ENCODE results near the gene MICA.
"Not testable (repeated sequence)": the region's sequence is repeated elsewhere in the genome, so short reads cannot be mapped to it uniquely, and the experiment has no call there.

Gene MICA

GRCh38 chr6:31381666-31382065 lies 21.7 kb upstream of the MICA start:
- in situ Hi-C loops (cut with HindIII; ENCODE audit: low sequenced_read_pairs) = no loop called here

DNA sequence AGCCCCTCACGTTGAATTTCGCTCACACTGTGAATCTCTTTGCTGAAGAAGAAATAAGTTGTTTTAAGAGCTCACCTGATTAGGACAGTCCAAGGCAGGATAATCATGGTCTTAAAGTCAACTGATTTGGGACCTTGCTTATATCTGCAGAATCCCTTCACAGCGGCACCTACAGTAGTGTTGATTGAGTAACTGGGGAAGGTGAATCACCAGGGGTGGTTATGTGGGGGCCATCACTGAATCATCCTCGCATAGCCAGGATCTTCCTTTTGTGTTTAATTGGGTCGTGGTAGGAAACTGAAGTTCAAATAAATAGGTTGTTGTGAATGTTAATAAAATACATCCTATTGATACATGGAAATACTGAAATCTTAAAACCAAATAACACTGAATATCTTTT lies 20.2 kb upstream of the MICA start:
- in situ Hi-C loops (cut with HindIII; ENCODE audit: low sequenced_read_pairs) = no loop called here

- in situ Hi-C loops (cut with HindIII; ENCODE audit: low sequenced_read_pairs) = no loop called here
These were observed 18.4 kb upstream of the MICA start for GRCh38 chr6:31385041-31385440.

DNA sequence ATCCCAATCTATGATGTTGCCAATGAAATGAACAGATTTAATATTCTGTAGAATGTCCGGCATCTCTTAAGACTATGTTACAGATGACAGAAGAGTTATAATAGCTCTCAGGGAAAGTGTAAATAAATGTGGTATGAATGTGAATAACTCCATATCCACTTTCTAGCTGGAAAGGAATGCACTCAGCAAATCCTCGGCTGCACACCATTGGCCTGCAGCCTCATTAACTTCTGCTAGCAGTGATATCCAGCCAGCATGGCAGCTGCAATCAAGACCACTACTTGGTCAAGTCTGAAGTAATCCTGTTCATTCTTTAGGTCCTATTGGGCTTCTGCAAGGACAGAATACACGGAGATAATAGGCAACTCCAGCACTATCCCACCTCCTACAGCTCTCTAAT lies 17.3 kb upstream of the MICA start:
- in situ Hi-C loops (cut with HindIII; ENCODE audit: low sequenced_read_pairs) = no loop called here

DNA sequence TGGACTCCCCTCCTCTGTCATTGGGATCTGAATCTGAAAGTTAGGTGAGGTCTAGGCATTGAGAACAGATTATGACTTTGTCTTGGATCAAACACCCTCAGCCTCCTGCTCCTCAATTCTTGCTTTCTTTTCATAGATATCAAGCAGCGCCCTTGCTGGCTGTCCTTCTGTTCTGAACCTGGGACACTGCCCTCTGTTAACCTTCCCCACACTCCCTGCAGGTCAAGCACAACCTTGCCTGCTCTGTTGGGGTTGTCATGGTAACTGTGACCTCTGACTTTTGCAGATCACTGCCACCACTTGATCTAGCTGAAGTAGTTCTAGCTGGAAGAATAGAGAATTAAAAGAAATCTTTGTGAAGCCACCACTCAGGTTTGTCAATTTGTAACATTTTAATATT lies 16.4 kb upstream of the MICA start:
- in situ Hi-C loops (cut with HindIII; ENCODE audit: low sequenced_read_pairs) = no loop called here

GRCh38 chr6:31388916-31389801 lies 14.2 kb upstream of the MICA start:
- in situ Hi-C loops (cut with HindIII; ENCODE audit: low sequenced_read_pairs) = not testable (repeated sequence)

DNA sequence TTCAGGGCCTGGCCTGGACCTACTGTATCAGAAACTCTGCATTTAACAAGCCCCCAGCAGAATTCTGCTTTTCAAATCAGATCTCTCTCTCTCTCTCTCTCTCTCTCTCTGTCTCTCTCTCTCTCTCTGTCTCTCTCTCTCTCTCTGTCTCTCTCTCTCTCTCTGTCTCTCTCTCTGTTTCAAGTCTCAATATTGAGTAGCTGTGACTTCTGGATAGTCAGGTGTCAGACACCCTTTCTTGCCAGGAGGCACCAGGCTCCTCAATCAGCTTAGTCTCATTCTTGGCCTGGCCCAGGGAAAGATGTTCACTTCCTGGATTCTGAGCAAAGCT lies 13.6 kb upstream of the MICA start:
- in situ Hi-C loops (cut with HindIII; ENCODE audit: low sequenced_read_pairs) = not testable (repeated sequence)

DNA sequence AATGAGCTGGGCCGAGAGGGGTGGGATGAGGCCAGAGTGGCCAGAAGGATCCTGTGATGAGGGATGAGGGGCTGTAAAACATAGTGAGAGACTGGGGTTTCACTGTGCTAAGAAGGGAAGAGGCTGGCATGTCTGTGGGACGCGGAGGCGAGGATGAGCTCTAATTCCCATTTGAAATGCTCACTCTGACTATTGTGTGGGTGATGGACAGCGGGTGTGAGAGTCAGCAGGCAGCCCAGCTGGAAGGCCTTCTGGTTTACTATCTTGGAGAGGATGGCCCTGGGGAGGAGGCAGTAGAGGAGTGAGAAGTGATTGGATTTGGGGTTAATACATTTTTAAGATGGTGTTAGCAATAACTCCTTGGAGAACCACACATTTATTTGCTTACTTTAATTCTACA lies 9.5 kb upstream of the MICA start:
- in situ Hi-C loops (cut with HindIII; ENCODE audit: low sequenced_read_pairs) = no loop called here

DNA sequence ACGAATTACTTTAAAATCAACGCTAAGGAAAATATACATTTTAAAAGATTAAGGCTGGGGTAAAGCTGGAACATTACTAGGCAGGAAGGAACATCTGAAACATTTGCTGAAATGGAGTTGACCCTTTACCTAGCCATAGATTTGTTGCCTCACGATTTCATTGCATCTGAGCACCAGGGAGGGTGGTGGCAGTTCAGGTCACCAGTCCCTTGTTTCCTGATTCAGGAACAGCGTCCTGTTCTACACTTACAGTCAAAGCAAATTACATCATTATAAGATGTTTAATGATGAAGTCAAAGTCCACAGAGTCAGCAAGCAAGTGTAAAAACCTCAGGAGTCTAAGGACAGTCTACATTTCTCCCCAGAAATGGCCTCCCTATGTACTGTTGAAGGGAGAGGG lies 9.0 kb upstream of the MICA start:
- in situ Hi-C loops (cut with HindIII; ENCODE audit: low sequenced_read_pairs) = no loop called here

GRCh38 chr6:31395832-31396231 lies 7.6 kb upstream of the MICA start:
- in situ Hi-C loops (cut with HindIII; ENCODE audit: low sequenced_read_pairs) = no loop called here

GRCh38 chr6:31396422-31397152 lies 6.8 kb upstream of the MICA start:
- in situ Hi-C loops (cut with HindIII; ENCODE audit: low sequenced_read_pairs) = no loop called here

DNA sequence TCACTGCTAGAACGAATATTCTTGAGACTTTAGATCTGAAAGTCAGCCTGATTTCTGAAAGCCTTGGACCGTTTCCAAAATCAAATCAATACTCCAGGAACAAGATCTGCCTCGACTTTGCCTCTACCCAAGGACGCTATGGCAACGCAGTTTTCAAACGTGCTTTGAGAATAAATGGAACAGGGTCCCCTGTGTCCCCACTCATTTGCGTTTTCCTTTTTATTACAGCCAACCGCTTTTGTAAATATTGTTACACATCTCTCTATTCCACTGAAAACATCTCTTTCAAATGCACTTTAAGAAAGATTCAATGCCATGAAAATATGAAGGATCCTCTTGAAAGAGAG lies 6.3 kb upstream of the MICA start:
- in situ Hi-C loops (cut with HindIII; ENCODE audit: low sequenced_read_pairs) = not testable (repeated sequence)

DNA sequence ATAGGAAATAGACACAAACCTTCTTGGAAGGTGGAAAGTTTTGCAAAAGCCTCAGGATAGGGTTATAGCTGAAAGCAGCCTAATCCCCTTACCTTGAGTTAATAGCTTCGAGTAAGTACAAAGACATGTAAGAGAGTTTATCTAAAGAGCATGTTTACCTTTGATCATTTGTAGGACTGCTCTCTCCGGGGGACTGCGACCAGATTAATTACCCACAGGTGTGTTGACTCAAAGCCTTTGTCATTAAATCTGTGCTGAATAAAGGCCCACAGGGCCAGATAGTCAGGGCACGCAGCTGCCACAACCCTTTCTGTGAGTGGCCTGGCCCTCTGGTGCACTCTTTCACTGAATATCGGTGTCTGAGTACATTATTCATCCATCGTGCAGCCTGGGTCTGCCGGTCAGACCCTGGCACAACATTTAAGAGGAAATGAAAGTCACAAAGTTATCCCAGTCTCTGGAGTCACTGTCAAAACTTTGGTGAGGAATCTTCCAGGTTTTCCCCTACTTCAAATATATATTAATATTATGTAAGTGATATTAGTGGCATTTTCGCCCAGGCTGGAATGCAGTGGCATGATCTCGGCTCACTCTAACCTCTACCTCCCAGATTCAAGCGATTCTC lies 5.4 kb upstream of the MICA start:
- in situ Hi-C loops (cut with HindIII; ENCODE audit: low sequenced_read_pairs) = no loop called here

GRCh38 chr6:31399589-31400466 lies 3.6 kb upstream of the MICA start:
- in situ Hi-C loops (cut with HindIII; ENCODE audit: low sequenced_read_pairs) = no loop called here

DNA sequence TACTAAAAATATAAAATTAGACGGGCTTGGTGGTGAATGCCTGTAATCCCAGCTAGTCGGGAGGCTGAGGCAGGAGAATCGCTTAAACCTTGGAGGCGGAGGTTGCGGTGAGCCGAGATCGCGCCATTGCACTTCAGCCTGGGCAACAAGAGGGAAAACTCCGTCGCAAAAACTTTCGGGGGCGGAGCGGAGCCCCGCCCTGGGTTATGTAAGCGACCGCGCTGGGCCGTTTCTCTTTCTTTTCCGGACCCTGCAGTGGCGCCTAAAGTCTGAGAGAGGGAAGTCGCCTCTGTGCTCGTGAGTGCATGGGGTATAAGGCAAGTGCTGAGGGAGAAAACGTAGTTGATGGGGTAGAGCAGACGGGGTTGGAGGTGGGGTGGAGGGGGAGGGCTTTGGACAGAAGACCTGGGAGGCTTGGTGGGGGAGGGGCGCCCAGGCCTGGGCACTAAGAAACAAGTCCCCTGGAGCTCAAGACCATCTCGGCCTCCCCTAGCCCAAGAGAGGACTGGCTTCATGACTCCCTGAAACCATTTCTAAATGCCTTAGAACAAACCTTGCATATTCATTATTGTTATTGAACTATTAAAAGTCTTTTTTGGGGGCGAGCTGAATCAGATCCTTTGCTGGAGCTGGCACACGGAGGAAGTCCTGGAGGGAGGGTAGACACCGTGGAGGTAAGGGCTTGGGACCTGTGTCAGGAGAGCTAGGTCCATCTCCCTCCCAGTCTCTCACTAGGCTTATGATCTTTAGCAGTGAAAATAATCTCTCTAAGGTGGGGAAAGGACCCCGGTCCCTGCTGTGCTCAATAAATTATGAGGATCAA lies 2.7 kb upstream of the MICA start:
- in situ Hi-C loops (cut with HindIII; ENCODE audit: low sequenced_read_pairs) = no loop called here

- in situ Hi-C loops (cut with HindIII; ENCODE audit: low sequenced_read_pairs) = no loop called here
These were observed 2.0 kb upstream of the MICA start for GRCh38 chr6:31401403-31401802.

DNA sequence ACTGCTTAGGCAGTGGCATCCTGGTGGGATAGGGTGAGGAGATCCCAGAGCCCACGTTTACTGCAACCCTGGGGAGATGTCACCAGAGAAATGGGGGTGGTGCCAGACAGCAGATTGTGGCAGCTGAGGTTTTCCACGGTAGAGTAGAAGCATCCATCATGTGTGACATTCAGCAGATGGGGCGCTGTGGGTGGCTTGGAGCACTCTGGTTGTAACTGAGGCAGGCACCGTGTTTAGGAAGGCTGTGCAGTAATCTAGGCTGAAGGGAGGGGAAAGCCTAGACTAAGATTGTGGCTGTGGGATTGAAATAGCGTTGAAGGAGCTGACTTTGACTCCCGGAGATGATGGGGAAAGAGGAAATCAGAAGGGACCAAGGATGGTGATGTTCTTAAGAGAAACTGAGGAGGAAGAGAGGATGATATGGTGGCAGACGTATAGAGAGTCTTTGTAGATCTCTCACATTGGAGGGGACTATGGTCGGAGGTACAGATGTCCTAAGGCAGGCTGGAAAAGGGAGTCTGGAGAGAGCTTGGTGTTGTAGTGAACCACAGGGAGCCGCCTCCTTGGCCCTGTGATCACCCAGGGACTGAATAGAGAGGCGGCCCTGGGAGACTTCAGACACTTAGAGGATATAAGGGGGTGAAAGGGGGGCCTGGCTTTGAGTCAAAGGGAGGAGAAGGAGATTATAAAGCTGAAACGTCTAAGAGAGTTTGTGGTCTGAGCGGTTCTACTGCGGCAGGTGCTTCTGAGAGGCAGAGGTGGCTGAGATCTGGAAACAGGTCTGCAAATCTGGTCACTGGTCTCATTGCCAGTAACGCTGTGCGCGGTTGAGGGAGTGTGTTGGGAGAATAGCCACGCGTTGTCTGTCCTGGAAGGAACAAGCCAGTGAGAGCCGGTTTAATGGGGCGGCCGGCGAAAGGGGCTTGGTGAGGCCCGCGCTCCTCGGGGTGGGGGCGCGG lies 792 bp upstream of the MICA start:
- in situ Hi-C loops (cut with HindIII; ENCODE audit: low sequenced_read_pairs) = no loop called here

DNA sequence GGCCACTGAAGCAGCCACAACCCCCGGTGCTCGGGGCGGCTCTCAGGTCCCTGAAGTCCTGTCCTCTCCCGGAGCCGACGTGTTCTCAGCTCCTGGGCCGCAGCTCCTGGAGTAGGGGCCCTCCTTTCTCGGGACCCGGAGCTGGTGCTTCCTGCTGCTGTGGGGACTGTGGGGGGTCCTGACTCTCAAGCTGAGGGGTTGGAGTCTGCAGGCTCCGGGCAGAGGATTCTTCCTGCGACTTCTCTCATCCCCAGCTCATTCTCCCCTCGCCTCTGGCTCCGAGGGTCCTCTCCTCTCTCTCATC lies 618 bp downstream of the MICA start:
- in situ Hi-C loops (cut with HindIII; ENCODE audit: low sequenced_read_pairs) = not testable (repeated sequence)

DNA sequence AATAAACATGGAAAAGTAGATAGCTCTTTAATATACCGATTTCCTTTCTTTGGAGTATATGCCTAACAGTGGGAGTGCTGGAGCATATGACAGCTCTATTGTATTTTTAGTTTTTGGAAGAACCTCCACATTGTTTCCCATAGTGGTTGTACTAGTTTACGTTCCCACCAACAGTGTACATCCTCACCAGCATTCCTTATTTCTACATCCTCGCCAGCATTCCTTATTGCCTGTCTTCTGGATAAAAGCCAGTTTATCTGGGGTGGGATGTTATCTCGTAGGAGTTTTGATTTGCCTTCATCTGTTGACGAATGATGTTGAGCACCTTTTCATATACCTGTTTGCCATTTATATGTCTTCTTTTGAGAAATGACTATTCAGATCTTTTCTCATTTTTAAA lies 2.6 kb downstream of the MICA start:
- in situ Hi-C loops (cut with HindIII; ENCODE audit: low sequenced_read_pairs) = no loop called here
